CD14-positive monocyte (primary cell): Measurements from ENCODE around the gene RETREG1. TPM values are rescaled to one million over a fixed set of nuclear protein-coding genes. Genes with fewer than 3 reads are reported as not detected.

ENCODE experiments used
- DNase-seq, 3 donors: peaks; one replicate each; pipeline ENCODE4 v3.0.0-alpha.2; 2011 to 2022
- H2AFZ ChIP-seq: 2 replicates; pipeline ENCODE4 v1.6.0; 2012; ENCODE audit warnings: mild to moderate bottlenecking, low read depth, low read length, inconsistent platforms; ENCODE audit not compliant: insufficient read depth, poor library complexity, severe bottlenecking
- H3K27ac ChIP-seq, 2 donors: 1 replicate in 1 of 2; 2 replicates in 1 of 2; pipeline ENCODE4 v1.5.1; 2012 to 2013; ENCODE audit warnings: low read length in 2 of 2, control low read depth in 1 of 2, inconsistent platforms in 1 of 2, low read depth in 1 of 2, mild to moderate bottlenecking in 1 of 2
- H3K27me3 ChIP-seq, 2 donors: one replicate each; pipeline versions ENCODE4 v1.6.0 to v1.6.1; 2011 to 2013; ENCODE audit warnings: low read length in 2 of 2; ENCODE audit not compliant: control insufficient read depth in 2 of 2, insufficient read depth in 2 of 2
- H3K36me3 ChIP-seq, 2 donors: replicated peaks in 1 of 2; 1 replicate in 1 of 2; 2 replicates in 1 of 2; pipeline versions ENCODE4 v1.5.1 to v1.6.1; 2012 to 2013; ENCODE audit warnings: low read length in 2 of 2, control low read depth in 1 of 2, inconsistent platforms in 1 of 2, mild to moderate bottlenecking in 1 of 2; ENCODE audit not compliant: insufficient read depth in 2 of 2, control insufficient read depth in 1 of 2
- H3K4me1 ChIP-seq, 2 donors: 1 replicate in 1 of 2; 2 replicates in 1 of 2; pipeline versions ENCODE4 v1.5.1 to v1.6.1; 2012 to 2013; ENCODE audit warnings: low read length in 2 of 2, control low read depth in 1 of 2, inconsistent platforms in 1 of 2, mild to moderate bottlenecking in 1 of 2, moderate library complexity in 1 of 2; ENCODE audit not compliant: insufficient read depth in 2 of 2, control insufficient read depth in 1 of 2
- H3K4me2 ChIP-seq: replicated peaks from 2 replicates; pipeline ENCODE3; 2012; ENCODE audit warnings: low read length, moderate library complexity, mild to moderate bottlenecking; ENCODE audit not compliant: poor library complexity, severe bottlenecking; ENCODE audit errors: extremely low read depth
- H3K4me3 ChIP-seq, 3 experiments: fragments of 200-600 bp in 1 of 3; sonication (generic) in 1 of 3; replicated peaks in 1 of 3; 1 replicate in 2 of 3; 2 replicates in 1 of 3; pipeline ENCODE4 v1.5.1; 2011 to 2013; ENCODE audit warnings: low read length in 3 of 3, mild to moderate bottlenecking in 3 of 3, control low read depth in 2 of 3, low read depth in 2 of 3, inconsistent platforms in 1 of 3, moderate library complexity in 1 of 3
- H3K79me2 ChIP-seq: 2 replicates; pipeline ENCODE4 v1.6.0; 2012; ENCODE audit warnings: mild to moderate bottlenecking, control low read depth, inconsistent platforms, low read length, moderate library complexity; ENCODE audit not compliant: insufficient read depth
- H3K9ac ChIP-seq: 2 replicates; pipeline ENCODE4 v1.6.0; 2017; ENCODE audit warnings: low read length, mild to moderate bottlenecking; ENCODE audit not compliant: insufficient read depth, poor library complexity, severe bottlenecking
- H3K9me3 ChIP-seq, 2 donors: replicated peaks in 1 of 2; 1 replicate in 1 of 2; 2 replicates in 1 of 2; pipeline versions ENCODE4 v1.5.1 to v1.6.1; 2012 to 2013; ENCODE audit warnings: low read length in 2 of 2, control low read depth in 1 of 2; ENCODE audit not compliant: control insufficient read depth in 1 of 2, insufficient read depth in 1 of 2
- H4K20me1 ChIP-seq: 2 replicates; pipeline ENCODE4 v1.6.0; 2012; ENCODE audit warnings: mild to moderate bottlenecking, low read length, control low read depth, moderate library complexity; ENCODE audit not compliant: insufficient read depth
- H3K27ac Mint-ChIP-seq, 7 donors: one replicate each; pipeline ENCODE4 v1.8.0; 2020; ENCODE audit warnings: mild to moderate bottlenecking in 7 of 7, mixed read lengths in 7 of 7, moderate library complexity in 6 of 7, inconsistent platforms in 2 of 7
- H3K27me3 Mint-ChIP-seq, 3 donors: one replicate each; pipeline ENCODE4 v1.8.0; 2021 to 2022; ENCODE audit warnings: low read depth in 3 of 3, mild to moderate bottlenecking in 3 of 3, mixed read lengths in 3 of 3, moderate library complexity in 3 of 3, inconsistent platforms in 1 of 3
- H3K36me3 Mint-ChIP-seq, 2 donors: one replicate each; pipeline ENCODE4 v1.8.0; 2020; ENCODE audit warnings: mixed read lengths in 2 of 2, inconsistent platforms in 1 of 2, mild to moderate bottlenecking in 1 of 2
- H3K4me1 Mint-ChIP-seq: one replicate; pipeline ENCODE4 v1.8.0; 2020; ENCODE audit warnings: mild to moderate bottlenecking, mixed read lengths
- H3K4me3 Mint-ChIP-seq, 2 donors: one replicate each; pipeline ENCODE4 v1.8.0; 2020; ENCODE audit warnings: mild to moderate bottlenecking in 2 of 2, mixed read lengths in 2 of 2, moderate library complexity in 1 of 2
- H3K9me3 Mint-ChIP-seq, 7 donors: one replicate each; pipeline ENCODE4 v1.8.0; 2020 to 2022; ENCODE audit warnings: mixed read lengths in 7 of 7, mild to moderate bottlenecking in 6 of 7, moderate library complexity in 6 of 7, inconsistent platforms in 2 of 7
- CTCF ChIP-seq: fragments of 200-600 bp; IDR thresholded peaks from one replicate; pipeline ENCODE4 v1.8.0; 2022; ENCODE audit warnings: antibody characterized with exemption, mild to moderate bottlenecking
- WGBS: methylation state at CpG from one replicate; pipeline ENCODE4 v1.1.5; 2013; ENCODE audit warnings: missing lambda C conversion rate; ENCODE audit not compliant: insufficient coverage; 5-methylcytosine and 5-hydroxymethylcytosine counted together
- intact Hi-C, 2 donors: fragments of 100-400 bp; cut with micrococcal nuclease; formaldehyde crosslinking; loops; one replicate each; pipeline versions ENCODE4 v1.15.0 to v1.15.1; 2023
- polyA plus RNA-seq, 3 donors: library from polyadenylated mRNA; depleted of rRNA in 1 of 3; unstranded in 2 of 3; stranded (reverse) in 1 of 3; fragments of 300-500 nt in 2 of 3; fragments of >200 nt in 1 of 3; fragmentation: Illumina TruSeq in 2 of 3; gene quantifications; 1 replicate in 2 of 3; 2 replicates in 1 of 3; pipeline ENCODE4 v1.2.3, GENCODE V29; 2012 to 2021

RETREG1 gene
- polyA plus RNA-seq, 3 donors: 3.5 to 6.4 (median 4.7) TPM

- H3K36me3 ChIP-seq: no peaks in the 10 kb centered on the region
- no peak overlapping the region for H3K4me2 ChIP-seq
- no peak for TF ChIP-seq CTCF
- intact Hi-C loops: no loop called here
- Mint-ChIP-seq H3K36me3 (no peaks in the 10 kb centered on the region), H3K9me3 (peaks cover 0 to 2% (median 0%) of the 10 kb centered on the region in 7 donors), H3K4me3 (no peak overlapping the region), H3K27ac (no peak overlapping the region), H3K4me1 (peaks cover 14% of the 10 kb centered on the region), H3K27me3 (peaks cover 0 to 1% (median 0%) of the 10 kb centered on the region in 3 donors)
- H4K20me1 ChIP-seq: no peaks in the 10 kb centered on the region
- H3K9ac ChIP-seq: no peak overlapping the region
- H3K9me3 ChIP-seq: no peaks in the 10 kb centered on the region
- H3K27me3 ChIP-seq: no peaks in the 10 kb centered on the region
- no peak for DNase-seq
- no peak overlapping the region for H2AFZ ChIP-seq
- WGBS: 84% methylated on average over 4 of the region's 4 CpGs
- no peaks in the 10 kb centered on the region for H3K4me1 ChIP-seq
- no peak overlapping the region for H3K27ac ChIP-seq
- no peaks in the 10 kb centered on the region for H3K79me2 ChIP-seq
- no peak overlapping the region for H3K4me3 ChIP-seq
Measured at GRCh38 chr5:16520841-16521240, 96.0 kb downstream of the RETREG1 start.

GRCh38 chr5:16519435-16519834 is 97.4 kb downstream of the RETREG1 start:
- intact Hi-C loops: no loop called here
- H4K20me1 ChIP-seq: no peaks in the 10 kb centered on the region
- no peak overlapping the region for H3K4me3 ChIP-seq
- Mint-ChIP-seq H3K36me3 (no peaks in the 10 kb centered on the region), H3K27ac (peak overlapping the region in 2 of 7 donors; percentile 13 to 83), H3K4me1 (peaks cover 16% of the 10 kb centered on the region), H3K27me3 (peaks cover 0 to 1% (median 0%) of the 10 kb centered on the region in 3 donors), H3K9me3 (peaks cover 0 to 2% (median 0%) of the 10 kb centered on the region in 7 donors), H3K4me3 (no peak overlapping the region)
- no peak for DNase-seq
- no peak overlapping the region for H3K4me2 ChIP-seq
- H3K9ac ChIP-seq: no peak overlapping the region
- H3K27me3 ChIP-seq: no peaks in the 10 kb centered on the region
- WGBS: 96% methylated on average over 4 of the region's 4 CpGs
- H3K36me3 ChIP-seq: no peaks in the 10 kb centered on the region
- H3K79me2 ChIP-seq: no peaks in the 10 kb centered on the region
- no peak for TF ChIP-seq CTCF
- H3K27ac ChIP-seq: no peak overlapping the region
- H3K9me3 ChIP-seq: no peaks in the 10 kb centered on the region
- no peak overlapping the region for H2AFZ ChIP-seq
- no peaks in the 10 kb centered on the region for H3K4me1 ChIP-seq
